Upper lobe of left lung (tissue), 6 donors: Measurements from ENCODE around the gene KIF21B. TPM values are rescaled to one million over a fixed set of nuclear protein-coding genes. Genes with fewer than 3 reads are reported as not detected.
A peak's percentile ranks its signal among the peaks of the same experiment; 100 is the strongest.

Experiments
- ATAC-seq, 2 donors: fragments of 200-7000 bp; cut with Tn5 transposase; one replicate each; pipeline ENCODE4 v1.9.1; 2022; ENCODE audit warnings: mild to moderate bottlenecking in 2 of 2, moderate library complexity in 2 of 2; ENCODE audit not compliant: low FRiP score in 2 of 2
- DNase-seq, 2 donors: peaks; one replicate each; pipeline ENCODE4 v3.0.0-alpha.2; 2019 to 2020
- H3K27ac ChIP-seq, 4 donors: fragments of 200-600 bp; sonication (generic); one replicate each; pipeline ENCODE4 v1.5.1; 2016 to 2019
- H3K27me3 ChIP-seq, 4 donors: fragments of 200-600 bp; sonication (generic); one replicate each; pipeline ENCODE4 v1.5.1; 2017 to 2019
- H3K36me3 ChIP-seq, 4 donors: fragments of 200-600 bp; sonication (generic); one replicate each; pipeline ENCODE4 v1.5.1; 2016 to 2019
- H3K4me1 ChIP-seq, 4 donors: fragments of 200-600 bp; sonication (generic); one replicate each; pipeline ENCODE4 v1.5.1; 2018 to 2019
- H3K4me3 ChIP-seq, 4 donors: fragments of 200-600 bp; sonication (generic); one replicate each; pipeline ENCODE4 v1.5.1; 2017 to 2019; ENCODE audit warnings: mild to moderate bottlenecking in 2 of 4, moderate library complexity in 1 of 4
- H3K9me3 ChIP-seq, 4 donors: fragments of 200-600 bp; sonication (generic); one replicate each; pipeline ENCODE4 v1.5.1; 2018 to 2019
- CTCF ChIP-seq, 6 experiments: fragments of 450-650 bp in 4 of 6; fragments of 200-600 bp in 2 of 6; sonication (generic) in 2 of 6; IDR thresholded peaks; one replicate each; pipeline ENCODE4 v1.5.1; 2016 to 2019; ENCODE audit warnings: antibody characterized with exemption in 6 of 6
- EP300 ChIP-seq, 4 donors: sonication (generic); formaldehyde crosslinking; IDR thresholded peaks; one replicate each; pipeline ENCODE4 v1.5.1; 2017; ENCODE audit warnings: antibody characterized with exemption in 4 of 4, control low read depth in 2 of 4
- POLR2A ChIP-seq, 4 donors: fragments of 450-650 bp; IDR thresholded peaks; one replicate each; pipeline ENCODE4 v1.5.1; 2016 to 2017; ENCODE audit warnings: antibody characterized with exemption in 4 of 4, mild to moderate bottlenecking in 2 of 4
- POLR2AphosphoS5 ChIP-seq, 2 donors: sonication (generic); formaldehyde crosslinking; IDR thresholded peaks; one replicate each; pipeline ENCODE4 v1.5.1; 2017; ENCODE audit warnings: antibody characterized with exemption in 2 of 2
- WGBS, 2 donors: methylation state at CpG; one replicate each; pipeline ENCODE4 v1.1.5; 2017 to 2018; 5-methylcytosine and 5-hydroxymethylcytosine counted together
- total RNA-seq, 6 donors: library from RNA; depleted of rRNA in 4 of 6; stranded (reverse); fragments of >200 nt in 4 of 6; gene quantifications; one replicate each; pipeline versions ENCODE4 v1.1.0 to v1.2.1, GENCODE V29; 2016 to 2021
- donor health status: DM: no; HTN: no; CAD: no; lungs with moderate emphysema.
- donor health status: DM: no; HTN: yes; CAD: no; lungs with severe emphysema.

The KIF21B gene
- total RNA-seq, 6 donors from 2014 or later: 3.6 to 18.9 (median 6.1) TPM

- H3K36me3 ChIP-seq: no peaks in the 10 kb centered on the region
- TF ChIP-seq POLR2A (IDR thresholded peaks at IDR 0.05): no peak
- TF ChIP-seq CTCF (IDR thresholded peaks at IDR 0.05): peak; percentile 70 to 85 (median 83)
- DNase-seq: peak in 1 of 2 donors; percentile 66
- H3K27me3 ChIP-seq: no peaks in the 10 kb centered on the region
- 36 to 48% methylated on average over 10 to 13 of the region's 13 CpGs for WGBS, 2 donors
- peak in 1 of 2 donors; percentile 86 for ATAC-seq
- H3K4me1 ChIP-seq: peaks cover 0 to 6% (median 2%) of the 10 kb centered on the region in 4 donors
- H3K27ac ChIP-seq: no peak overlapping the region
- H3K9me3 ChIP-seq: no peaks in the 10 kb centered on the region
- no peak overlapping the region for H3K4me3 ChIP-seq
Measured at GRCh38 chr1:201042779-201043461, 19.4 kb upstream of the KIF21B start.

GRCh38 chr1:201041011-201041410, 17.5 kb upstream of the KIF21B start:
- 80 to 94% methylated on average over 1 to 2 of the region's 2 CpGs for WGBS, 2 donors
- TF ChIP-seq CTCF (IDR thresholded peaks at IDR 0.05): no peak
- no peak for TF ChIP-seq POLR2A (IDR thresholded peaks at IDR 0.05)
- no peak for TF ChIP-seq EP300 (IDR thresholded peaks at IDR 0.05)
- TF ChIP-seq POLR2AphosphoS5 (IDR thresholded peaks at IDR 0.05): no peak
- ATAC-seq: no peak

GRCh38 chr1:201039876-201040275, 16.4 kb upstream of the KIF21B start:
- 80 to 89% methylated on average over 4 to 5 of the region's 5 CpGs for WGBS, 2 donors
- no peaks in the 10 kb centered on the region for H3K9me3 ChIP-seq
- no peaks in the 10 kb centered on the region for H3K36me3 ChIP-seq
- no peak overlapping the region for H3K27ac ChIP-seq
- no peaks in the 10 kb centered on the region for H3K27me3 ChIP-seq
- peaks cover 0 to 6% (median 2%) of the 10 kb centered on the region in 4 donors for H3K4me1 ChIP-seq
- DNase-seq (no peak), ATAC-seq (no peak)
- TF ChIP-seq EP300 (IDR thresholded peaks at IDR 0.05): no peak
- TF ChIP-seq POLR2A (IDR thresholded peaks at IDR 0.05): no peak
- TF ChIP-seq CTCF (IDR thresholded peaks at IDR 0.05): no peak
- TF ChIP-seq POLR2AphosphoS5 (IDR thresholded peaks at IDR 0.05): no peak
- H3K4me3 ChIP-seq: no peak overlapping the region

More at GRCh38 chr1:201041011-201041410, 17.5 kb upstream of the KIF21B start:
- Histone ChIP-seq H3K4me1 (peaks cover 0 to 6% (median 2%) of the 10 kb centered on the region in 4 donors), H3K36me3 (no peaks in the 10 kb centered on the region), H3K27me3 (no peaks in the 10 kb centered on the region), H3K4me3 (no peak overlapping the region), H3K27ac (no peak overlapping the region), H3K9me3 (no peaks in the 10 kb centered on the region)
- no peak for DNase-seq

GRCh38 chr1:201039418-201039817, 15.9 kb upstream of the KIF21B start:
- Histone ChIP-seq H3K36me3 (no peaks in the 10 kb centered on the region), H3K27me3 (no peaks in the 10 kb centered on the region), H3K4me1 (peaks cover 0 to 6% (median 2%) of the 10 kb centered on the region in 4 donors), H3K9me3 (no peaks in the 10 kb centered on the region), H3K4me3 (no peak overlapping the region), H3K27ac (no peak overlapping the region)
- DNase-seq: no peak
- TF ChIP-seq POLR2A (IDR thresholded peaks at IDR 0.05) (no peak), CTCF (IDR thresholded peaks at IDR 0.05) (no peak), POLR2AphosphoS5 (IDR thresholded peaks at IDR 0.05) (no peak), EP300 (IDR thresholded peaks at IDR 0.05) (no peak)
- no peak for ATAC-seq
- WGBS, 2 donors: 83 to 94% methylated on average over 1 to 2 of the region's 2 CpGs
